Liver (tissue), 9 donors: Measurements from ENCODE around the gene KLLN. TPM values are rescaled to one million over a fixed set of nuclear protein-coding genes. Genes with fewer than 3 reads are reported as not detected.
"Not testable (repeated sequence)": the region's sequence is repeated elsewhere in the genome, so short reads cannot be mapped to it uniquely, and the experiment has no call there.

Source experiments
- DNase-seq: peaks from one replicate; pipeline ENCODE4 v3.0.0-alpha.2; 2017; ENCODE audit warnings: low spot score
- H3K27ac ChIP-seq, 2 donors: one replicate each; pipeline ENCODE4 v1.7.0; 2013; ENCODE audit warnings: inconsistent platforms in 2 of 2, low read length in 2 of 2, control low read depth in 1 of 2, low read depth in 1 of 2, mild to moderate bottlenecking in 1 of 2
- H3K27me3 ChIP-seq, 4 donors: one replicate each; pipeline versions ENCODE4 v1.6.1 to v1.7.0; 2013; ENCODE audit warnings: low read length in 3 of 4, inconsistent platforms in 1 of 4, mild to moderate bottlenecking in 1 of 4, moderate library complexity in 1 of 4; ENCODE audit not compliant: control insufficient read depth in 4 of 4, insufficient read depth in 4 of 4
- H3K36me3 ChIP-seq, 4 donors: one replicate each; pipeline versions ENCODE4 v1.6.1 to v1.7.0; 2013; ENCODE audit warnings: low read length in 3 of 4, mild to moderate bottlenecking in 3 of 4, low read depth in 1 of 4, moderate library complexity in 1 of 4; ENCODE audit not compliant: control insufficient read depth in 4 of 4, insufficient read depth in 3 of 4
- H3K4me1 ChIP-seq, 4 donors: one replicate each; pipeline versions ENCODE4 v1.6.1 to v1.7.0; 2013; ENCODE audit warnings: low read length in 3 of 4, mild to moderate bottlenecking in 3 of 4, moderate library complexity in 1 of 4; ENCODE audit not compliant: control insufficient read depth in 4 of 4, insufficient read depth in 4 of 4
- H3K4me3 ChIP-seq, 3 donors: one replicate each; pipeline versions ENCODE4 v1.6.1 to v1.7.0; 2013; ENCODE audit warnings: low read length in 3 of 3, control low read depth in 1 of 3, low read depth in 1 of 3, mild to moderate bottlenecking in 1 of 3
- H3K9ac ChIP-seq, 2 donors: one replicate each; pipeline ENCODE4 v1.7.0; 2013; ENCODE audit warnings: low read length in 2 of 2, mild to moderate bottlenecking in 2 of 2, moderate library complexity in 2 of 2, control low read depth in 1 of 2, low read depth in 1 of 2
- H3K9me3 ChIP-seq, 4 donors: one replicate each; pipeline versions ENCODE4 v1.6.1 to v1.7.0; 2013; ENCODE audit warnings: low read length in 3 of 4; ENCODE audit not compliant: control insufficient read depth in 4 of 4
- EGR1 ChIP-seq, 2 donors: IDR thresholded peaks; 2 replicates each; pipeline ENCODE4 v1.6.1; 2016 to 2018; ENCODE audit warnings: antibody characterized with exemption in 2 of 2, low read depth in 2 of 2
- FOXA1 ChIP-seq: IDR thresholded peaks from 2 replicates; pipeline ENCODE4 v1.6.1; 2016; ENCODE audit warnings: antibody characterized with exemption
- FOXA2 ChIP-seq: IDR thresholded peaks from 2 replicates; pipeline ENCODE4 v1.6.1; 2016; ENCODE audit warnings: antibody characterized with exemption
- GABPA ChIP-seq, 2 donors: IDR thresholded peaks in 1 of 2; conservative IDR thresholded peaks in 1 of 2; 2 replicates each; pipeline ENCODE4 v1.6.1; 2016; ENCODE audit warnings: antibody characterized with exemption in 2 of 2, mild to moderate bottlenecking in 1 of 2, moderate library complexity in 1 of 2
- HNF4A ChIP-seq, 2 donors: conservative IDR thresholded peaks; 2 replicates each; pipeline ENCODE4 v1.6.1; 2016; ENCODE audit warnings: antibody characterized with exemption in 2 of 2, mild to moderate bottlenecking in 2 of 2
- HNF4G ChIP-seq: IDR thresholded peaks from 2 replicates; pipeline ENCODE4 v1.6.1; 2016; ENCODE audit warnings: antibody characterized with exemption
- JUND ChIP-seq, 2 donors: IDR thresholded peaks; 2 replicates each; pipeline ENCODE4 v1.6.1; 2016; ENCODE audit warnings: antibody characterized with exemption in 2 of 2
- NR2F2 ChIP-seq: IDR thresholded peaks from 2 replicates; pipeline ENCODE4 v1.6.1; 2016; ENCODE audit warnings: antibody characterized with exemption
- RAD21 ChIP-seq, 2 donors: IDR thresholded peaks; 2 replicates each; pipeline ENCODE4 v1.6.1; 2016; ENCODE audit warnings: antibody characterized with exemption in 2 of 2, mild to moderate bottlenecking in 2 of 2
- RXRA ChIP-seq, 2 donors: IDR thresholded peaks; 2 replicates each; pipeline ENCODE4 v1.6.1; 2017 to 2018; ENCODE audit warnings: antibody characterized with exemption in 2 of 2, mild to moderate bottlenecking in 1 of 2
- SP1 ChIP-seq: IDR thresholded peaks from 2 replicates; pipeline ENCODE4 v1.6.1; 2018; ENCODE audit warnings: antibody characterized with exemption, mild to moderate bottlenecking
- TAF1 ChIP-seq: conservative IDR thresholded peaks from 2 replicates; pipeline ENCODE4 v1.6.1; 2016; ENCODE audit warnings: antibody characterized with exemption, mild to moderate bottlenecking
- YY1 ChIP-seq: IDR thresholded peaks from 2 replicates; pipeline ENCODE4 v1.6.1; 2016; ENCODE audit warnings: antibody characterized with exemption, mild to moderate bottlenecking
- WGBS: extraction: QIAGEN DNeasy Blood & Tissue Kit; methylation state at CpG from one replicate; pipeline ENCODE4 v1.1.7; 2013; 5-methylcytosine and 5-hydroxymethylcytosine counted together
- polyA plus RNA-seq, 2 donors: library from polyadenylated mRNA; stranded (reverse) in 1 of 2; unstranded in 1 of 2; fragments of 200-250 nt in 1 of 2; fragments of >200 nt in 1 of 2; fragmentation: Nextera tagmentation in 1 of 2; extraction: Ambion mirVana in 1 of 2; gene quantifications; one replicate each; pipeline versions ENCODE4 v1.2.1 to v1.2.3, GENCODE V29; 2013 to 2015
- total RNA-seq, 2 donors: library from RNA; depleted of rRNA; stranded (reverse); fragments of >200 nt; gene quantifications; one replicate each; pipeline ENCODE4 v1.2.3, GENCODE V29; 2014
- TF ChIP-seq, protein P1 (sequence below): fragments of 150-350 bp; IDR thresholded peaks from 2 replicates; pipeline ENCODE4 v1.5.1; 2017; ENCODE audit warnings: improper control_type of control experiment, low read depth, low read length; ENCODE audit not compliant: missing input control
- TF ChIP-seq, protein P2 (sequence below): IDR thresholded peaks from 2 replicates; pipeline ENCODE4 v1.6.1; 2016; ENCODE audit warnings: antibody characterized with exemption
- TF ChIP-seq, protein P3 (sequence below): IDR thresholded peaks from 2 replicates; pipeline ENCODE4 v1.6.1; 2016; ENCODE audit warnings: antibody characterized with exemption
- TF ChIP-seq, protein P4 (sequence below): IDR thresholded peaks from 2 replicates; pipeline ENCODE4 v1.6.1; 2016; ENCODE audit warnings: antibody characterized with exemption, mild to moderate bottlenecking
- TF ChIP-seq, protein P5 (sequence below): IDR thresholded peaks from 2 replicates; pipeline ENCODE4 v1.6.1; 2016; ENCODE audit warnings: antibody characterized with exemption
- donor health status: healthy.
- donor health status: healthy.
- donor health status: healthy.
- donor health status: healthy.
- donor health status: healthy.

KLLN gene
- total and polyA plus RNA-seq, 4 donors, result 0.17 to 0.42 (median 0.24) TPM

DNA sequence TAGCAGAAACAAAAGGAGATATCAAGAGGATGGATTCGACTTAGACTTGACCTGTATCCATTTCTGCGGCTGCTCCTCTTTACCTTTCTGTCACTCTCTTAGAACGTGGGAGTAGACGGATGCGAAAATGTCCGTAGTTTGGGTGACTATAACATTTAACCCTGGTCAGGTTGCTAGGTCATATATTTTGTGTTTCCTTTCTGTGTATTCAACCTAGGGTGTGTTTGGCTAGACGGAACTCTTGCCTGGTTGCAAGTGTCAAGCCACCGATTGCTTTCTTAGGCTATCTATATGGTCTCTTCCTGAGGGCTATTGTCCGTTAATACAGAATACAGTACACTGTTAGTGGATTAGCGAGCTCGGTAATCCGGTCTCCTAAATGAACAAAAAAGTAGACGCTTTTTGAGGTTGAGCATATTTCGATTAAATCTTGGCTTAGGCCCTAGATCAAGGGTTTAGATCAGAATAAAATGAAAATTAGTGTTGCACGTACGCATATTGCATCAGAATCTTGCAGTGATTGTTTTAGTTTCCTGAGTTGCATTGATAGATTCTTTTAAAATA lies 1.2 kb upstream of the KLLN start:
- TF ChIP-seq GABPA (IDR thresholded peaks at IDR 0.05 in 1 of 2, conservative IDR thresholded peaks at IDR 0.05 in 1 of 2), result no peak
- TF ChIP-seq JUND (IDR thresholded peaks at IDR 0.05), result no peak
- peak in 1 of 2 donors; percentile 10 for TF ChIP-seq RAD21 (IDR thresholded peaks at IDR 0.05)
- peak; percentile 34 for TF ChIP-seq YY1
- Histone ChIP-seq H3K4me1 (peaks cover 0 to 29% (median 22%) of the 10 kb centered on the region in 4 donors), H3K27ac (peak overlapping the region; percentile 92 to 99), H3K36me3 (no peaks in the 10 kb centered on the region), H3K27me3 (no peaks in the 10 kb centered on the region), H3K9me3 (no peaks in the 10 kb centered on the region), H3K9ac (peak overlapping the region; percentile 90 to 98), H3K4me3 (peak overlapping the region; percentile 70 to 75 (median 75))
- under 1% methylated on average over 16 of the region's 16 CpGs for WGBS
- DNase-seq, result no peak

DNA sequence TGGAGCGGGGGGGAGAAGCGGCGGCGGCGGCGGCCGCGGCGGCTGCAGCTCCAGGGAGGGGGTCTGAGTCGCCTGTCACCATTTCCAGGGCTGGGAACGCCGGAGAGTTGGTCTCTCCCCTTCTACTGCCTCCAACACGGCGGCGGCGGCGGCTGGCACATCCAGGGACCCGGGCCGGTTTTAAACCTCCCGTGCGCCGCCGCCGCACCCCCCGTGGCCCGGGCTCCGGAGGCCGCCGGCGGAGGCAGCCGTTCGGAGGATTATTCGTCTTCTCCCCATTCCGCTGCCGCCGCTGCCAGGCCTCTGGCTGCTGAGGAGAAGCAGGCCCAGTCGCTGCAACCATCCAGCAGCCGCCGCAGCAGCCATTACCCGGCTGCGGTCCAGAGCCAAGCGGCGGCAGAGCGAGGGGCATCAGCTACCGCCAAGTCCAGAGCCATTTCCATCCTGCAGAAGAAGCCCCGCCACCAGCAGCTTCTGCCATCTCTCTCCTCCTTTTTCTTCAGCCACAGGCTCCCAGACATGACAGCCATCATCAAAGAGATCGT lies 690 bp upstream of the KLLN start:
- H3K9ac ChIP-seq, result peak overlapping the region; percentile 90 to 98
- not testable (repeated sequence) for H3K27me3 ChIP-seq, H3K9me3 ChIP-seq, H3K36me3 ChIP-seq
- peak overlapping the region; percentile 92 to 99 for H3K27ac ChIP-seq
- peaks cover 0 to 26% (median 18%) of the 10 kb centered on the region in 4 donors for H3K4me1 ChIP-seq
- peak overlapping the region; percentile 75 to 93 (median 75) for H3K4me3 ChIP-seq
- under 1% methylated on average over 47 of the region's 47 CpGs for WGBS
- DNase-seq, result peak; percentile 57

DNA sequence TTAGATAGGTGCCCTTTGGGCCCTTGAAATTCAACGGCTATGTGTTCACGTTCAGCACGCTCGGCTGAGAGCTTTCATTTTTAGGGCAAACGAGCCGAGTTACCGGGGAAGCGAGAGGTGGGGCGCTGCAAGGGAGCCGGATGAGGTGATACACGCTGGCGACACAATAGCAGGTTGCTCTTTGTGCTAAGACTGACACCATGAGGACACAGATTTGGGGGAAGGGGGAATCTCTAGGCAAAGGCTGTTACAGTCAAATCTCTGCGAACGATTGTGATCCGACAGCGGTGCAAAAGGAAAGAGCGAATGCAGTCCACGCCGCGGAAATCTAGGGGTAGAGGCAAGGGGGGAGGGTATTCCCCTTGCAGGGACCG lies 667 bp downstream of the KLLN start:
- Histone ChIP-seq H3K4me1 (peaks cover 0 to 20% (median 14%) of the 10 kb centered on the region in 4 donors), H3K4me3 (peak overlapping the region; percentile 75 to 93 (median 91)), H3K27me3 (no peaks in the 10 kb centered on the region), H3K9ac (peak overlapping the region; percentile 8 to 89), H3K27ac (peak overlapping the region; percentile 92 to 99), H3K36me3 (no peaks in the 10 kb centered on the region), H3K9me3 (no peaks in the 10 kb centered on the region)
- no peak for TF ChIP-seq RAD21 (IDR thresholded peaks at IDR 0.05)
- TF ChIP-seq HNF4A (conservative IDR thresholded peaks at IDR 0.05), result no peak
- TF ChIP-seq EGR1 (IDR thresholded peaks at IDR 0.05; ENCODE audit: low read depth in 2 of 2), result no peak
- TF ChIP-seq, protein P1, sequence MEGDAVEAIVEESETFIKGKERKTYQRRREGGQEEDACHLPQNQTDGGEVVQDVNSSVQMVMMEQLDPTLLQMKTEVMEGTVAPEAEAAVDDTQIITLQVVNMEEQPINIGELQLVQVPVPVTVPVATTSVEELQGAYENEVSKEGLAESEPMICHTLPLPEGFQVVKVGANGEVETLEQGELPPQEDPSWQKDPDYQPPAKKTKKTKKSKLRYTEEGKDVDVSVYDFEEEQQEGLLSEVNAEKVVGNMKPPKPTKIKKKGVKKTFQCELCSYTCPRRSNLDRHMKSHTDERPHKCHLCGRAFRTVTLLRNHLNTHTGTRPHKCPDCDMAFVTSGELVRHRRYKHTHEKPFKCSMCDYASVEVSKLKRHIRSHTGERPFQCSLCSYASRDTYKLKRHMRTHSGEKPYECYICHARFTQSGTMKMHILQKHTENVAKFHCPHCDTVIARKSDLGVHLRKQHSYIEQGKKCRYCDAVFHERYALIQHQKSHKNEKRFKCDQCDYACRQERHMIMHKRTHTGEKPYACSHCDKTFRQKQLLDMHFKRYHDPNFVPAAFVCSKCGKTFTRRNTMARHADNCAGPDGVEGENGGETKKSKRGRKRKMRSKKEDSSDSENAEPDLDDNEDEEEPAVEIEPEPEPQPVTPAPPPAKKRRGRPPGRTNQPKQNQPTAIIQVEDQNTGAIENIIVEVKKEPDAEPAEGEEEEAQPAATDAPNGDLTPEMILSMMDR, result no peak
- no peak for TF ChIP-seq FOXA2
- TF ChIP-seq, protein P2, sequence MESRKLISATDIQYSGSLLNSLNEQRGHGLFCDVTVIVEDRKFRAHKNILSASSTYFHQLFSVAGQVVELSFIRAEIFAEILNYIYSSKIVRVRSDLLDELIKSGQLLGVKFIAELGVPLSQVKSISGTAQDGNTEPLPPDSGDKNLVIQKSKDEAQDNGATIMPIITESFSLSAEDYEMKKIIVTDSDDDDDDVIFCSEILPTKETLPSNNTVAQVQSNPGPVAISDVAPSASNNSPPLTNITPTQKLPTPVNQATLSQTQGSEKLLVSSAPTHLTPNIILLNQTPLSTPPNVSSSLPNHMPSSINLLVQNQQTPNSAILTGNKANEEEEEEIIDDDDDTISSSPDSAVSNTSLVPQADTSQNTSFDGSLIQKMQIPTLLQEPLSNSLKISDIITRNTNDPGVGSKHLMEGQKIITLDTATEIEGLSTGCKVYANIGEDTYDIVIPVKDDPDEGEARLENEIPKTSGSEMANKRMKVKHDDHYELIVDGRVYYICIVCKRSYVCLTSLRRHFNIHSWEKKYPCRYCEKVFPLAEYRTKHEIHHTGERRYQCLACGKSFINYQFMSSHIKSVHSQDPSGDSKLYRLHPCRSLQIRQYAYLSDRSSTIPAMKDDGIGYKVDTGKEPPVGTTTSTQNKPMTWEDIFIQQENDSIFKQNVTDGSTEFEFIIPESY, result no peak
- TF ChIP-seq JUND (IDR thresholded peaks at IDR 0.05), result no peak
- TF ChIP-seq, protein P3, sequence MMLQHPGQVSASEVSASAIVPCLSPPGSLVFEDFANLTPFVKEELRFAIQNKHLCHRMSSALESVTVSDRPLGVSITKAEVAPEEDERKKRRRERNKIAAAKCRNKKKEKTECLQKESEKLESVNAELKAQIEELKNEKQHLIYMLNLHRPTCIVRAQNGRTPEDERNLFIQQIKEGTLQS, result no peak
- no peak for TF ChIP-seq FOXA1
- no peak for TF ChIP-seq SP1
- TF ChIP-seq HNF4G, result no peak
- no peak for TF ChIP-seq YY1
- no peak for TF ChIP-seq GABPA (IDR thresholded peaks at IDR 0.05 in 1 of 2, conservative IDR thresholded peaks at IDR 0.05 in 1 of 2)
- no peak for TF ChIP-seq NR2F2
- TF ChIP-seq, protein P4, sequence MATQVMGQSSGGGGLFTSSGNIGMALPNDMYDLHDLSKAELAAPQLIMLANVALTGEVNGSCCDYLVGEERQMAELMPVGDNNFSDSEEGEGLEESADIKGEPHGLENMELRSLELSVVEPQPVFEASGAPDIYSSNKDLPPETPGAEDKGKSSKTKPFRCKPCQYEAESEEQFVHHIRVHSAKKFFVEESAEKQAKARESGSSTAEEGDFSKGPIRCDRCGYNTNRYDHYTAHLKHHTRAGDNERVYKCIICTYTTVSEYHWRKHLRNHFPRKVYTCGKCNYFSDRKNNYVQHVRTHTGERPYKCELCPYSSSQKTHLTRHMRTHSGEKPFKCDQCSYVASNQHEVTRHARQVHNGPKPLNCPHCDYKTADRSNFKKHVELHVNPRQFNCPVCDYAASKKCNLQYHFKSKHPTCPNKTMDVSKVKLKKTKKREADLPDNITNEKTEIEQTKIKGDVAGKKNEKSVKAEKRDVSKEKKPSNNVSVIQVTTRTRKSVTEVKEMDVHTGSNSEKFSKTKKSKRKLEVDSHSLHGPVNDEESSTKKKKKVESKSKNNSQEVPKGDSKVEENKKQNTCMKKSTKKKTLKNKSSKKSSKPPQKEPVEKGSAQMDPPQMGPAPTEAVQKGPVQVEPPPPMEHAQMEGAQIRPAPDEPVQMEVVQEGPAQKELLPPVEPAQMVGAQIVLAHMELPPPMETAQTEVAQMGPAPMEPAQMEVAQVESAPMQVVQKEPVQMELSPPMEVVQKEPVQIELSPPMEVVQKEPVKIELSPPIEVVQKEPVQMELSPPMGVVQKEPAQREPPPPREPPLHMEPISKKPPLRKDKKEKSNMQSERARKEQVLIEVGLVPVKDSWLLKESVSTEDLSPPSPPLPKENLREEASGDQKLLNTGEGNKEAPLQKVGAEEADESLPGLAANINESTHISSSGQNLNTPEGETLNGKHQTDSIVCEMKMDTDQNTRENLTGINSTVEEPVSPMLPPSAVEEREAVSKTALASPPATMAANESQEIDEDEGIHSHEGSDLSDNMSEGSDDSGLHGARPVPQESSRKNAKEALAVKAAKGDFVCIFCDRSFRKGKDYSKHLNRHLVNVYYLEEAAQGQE, result no peak
- TF ChIP-seq TAF1, result no peak
- TF ChIP-seq, protein P5, sequence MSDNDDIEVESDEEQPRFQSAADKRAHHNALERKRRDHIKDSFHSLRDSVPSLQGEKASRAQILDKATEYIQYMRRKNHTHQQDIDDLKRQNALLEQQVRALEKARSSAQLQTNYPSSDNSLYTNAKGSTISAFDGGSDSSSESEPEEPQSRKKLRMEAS, result no peak
- no peak for TF ChIP-seq RXRA (IDR thresholded peaks at IDR 0.05)
- no peak for DNase-seq
- under 1% methylated on average over 21 of the region's 21 CpGs for WGBS
